DND-41 (cell line): Measurements from ENCODE around the gene MAST4.

ENCODE experiments used
- EZH2 ChIP-seq: IDR thresholded peaks from 3 replicates; pipeline ENCODE4 v1.6.1; 2012; ENCODE audit warnings: borderline replicate concordance, low read depth, mild to moderate bottlenecking, moderate library complexity, low read length, inconsistent platforms; ENCODE audit not compliant: severe bottlenecking
- TF ChIP-seq, protein P1 (sequence below): IDR thresholded peaks from 2 replicates; pipeline ENCODE4 v1.5.1; 2012; ENCODE audit warnings: borderline replicate concordance, low read length, moderate library complexity, mild to moderate bottlenecking; ENCODE audit not compliant: poor library complexity, severe bottlenecking; ENCODE audit errors: extremely low read depth

DNA sequence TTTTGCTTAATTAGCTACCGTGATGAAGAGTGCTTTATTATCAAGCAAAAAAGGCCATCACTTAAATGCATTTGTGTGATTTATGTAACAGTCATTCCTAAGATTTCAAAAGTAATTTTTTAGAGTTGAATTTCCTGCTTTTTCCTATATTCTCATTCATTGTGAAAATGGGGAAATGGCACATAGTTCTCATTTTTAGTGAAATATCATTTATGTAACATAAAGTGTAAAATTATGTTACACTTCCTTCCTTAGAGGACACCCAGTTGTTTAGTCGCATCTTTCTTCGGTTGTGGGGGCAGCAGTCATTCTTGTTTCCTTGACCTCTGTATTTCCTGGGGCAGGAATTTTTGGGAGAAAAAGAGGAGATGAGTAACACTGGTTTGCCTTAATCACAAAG lies 142.8 kb downstream of the MAST4 start:
- TF ChIP-seq, protein P1, sequence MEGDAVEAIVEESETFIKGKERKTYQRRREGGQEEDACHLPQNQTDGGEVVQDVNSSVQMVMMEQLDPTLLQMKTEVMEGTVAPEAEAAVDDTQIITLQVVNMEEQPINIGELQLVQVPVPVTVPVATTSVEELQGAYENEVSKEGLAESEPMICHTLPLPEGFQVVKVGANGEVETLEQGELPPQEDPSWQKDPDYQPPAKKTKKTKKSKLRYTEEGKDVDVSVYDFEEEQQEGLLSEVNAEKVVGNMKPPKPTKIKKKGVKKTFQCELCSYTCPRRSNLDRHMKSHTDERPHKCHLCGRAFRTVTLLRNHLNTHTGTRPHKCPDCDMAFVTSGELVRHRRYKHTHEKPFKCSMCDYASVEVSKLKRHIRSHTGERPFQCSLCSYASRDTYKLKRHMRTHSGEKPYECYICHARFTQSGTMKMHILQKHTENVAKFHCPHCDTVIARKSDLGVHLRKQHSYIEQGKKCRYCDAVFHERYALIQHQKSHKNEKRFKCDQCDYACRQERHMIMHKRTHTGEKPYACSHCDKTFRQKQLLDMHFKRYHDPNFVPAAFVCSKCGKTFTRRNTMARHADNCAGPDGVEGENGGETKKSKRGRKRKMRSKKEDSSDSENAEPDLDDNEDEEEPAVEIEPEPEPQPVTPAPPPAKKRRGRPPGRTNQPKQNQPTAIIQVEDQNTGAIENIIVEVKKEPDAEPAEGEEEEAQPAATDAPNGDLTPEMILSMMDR = no peak
- no peak for TF ChIP-seq EZH2
